IMR-90 (cell line): Measurements from ENCODE around the gene SMARCA4. TPM values are rescaled to one million over a fixed set of nuclear protein-coding genes. Genes with fewer than 3 reads are reported as not detected.
A peak's percentile ranks its signal among the peaks of the same experiment; 100 is the strongest.
"Not testable (repeated sequence)": the region's sequence is repeated elsewhere in the genome, so short reads cannot be mapped to it uniquely, and the experiment has no call there.

Source experiments
- ATAC-seq: fragments of 200-7000 bp; cut with Tn5 transposase; 2 replicates; pipeline ENCODE4 v1.9.1; 2020; ENCODE audit warnings: low read depth, mild to moderate bottlenecking, moderate library complexity
- BruUV-seq: library from RNA; stranded (reverse); fragments of 400-500 nt; replicated peaks from 2 replicates; lab custom pipeline; 2021; lab: Mats Ljungman, UMichigan
- CTCF ChIA-PET: fragments of 300-600 bp; formaldehyde crosslinking; extraction: SDS; loops from one replicate; lab custom pipeline; 2021; ENCODE audit warnings: antibody characterized with exemption; lab: Yijun Ruan, JAX
- POLR2A ChIA-PET: fragments of 300-600 bp; sonication (Branson Sonifier 250); formaldehyde crosslinking; loops from one replicate; lab custom pipeline; 2022; ENCODE audit warnings: antibody characterized with exemption; ENCODE audit not compliant: unreplicated experiment; lab: Charles Lee
- DNase-seq: peaks from one replicate; pipeline ENCODE4 v3.0.0; 2013
- H2AFZ ChIP-seq: replicated peaks from 2 replicates; pipeline ENCODE3; 2013; ENCODE audit warnings: low read length, mild to moderate bottlenecking; ENCODE audit not compliant: poor library complexity
- H2AK5ac ChIP-seq: 2 replicates; pipeline ENCODE4 v1.6.1; 2013; ENCODE audit warnings: low read depth, low read length, inconsistent platforms
- H2AK9ac ChIP-seq: replicated peaks from 2 replicates; pipeline ENCODE3; 2013; ENCODE audit warnings: mild to moderate bottlenecking, low read depth, low read length, moderate library complexity; ENCODE audit not compliant: poor library complexity
- H2BK120ac ChIP-seq: 2 replicates; pipeline ENCODE4 v1.6.1; 2013; ENCODE audit warnings: low read depth, low read length, inconsistent platforms
- H2BK15ac ChIP-seq: 3 replicates; pipeline ENCODE4 v1.6.1; 2013; ENCODE audit warnings: low read depth, low read length, inconsistent platforms
- H2BK20ac ChIP-seq: 2 replicates; pipeline ENCODE4 v1.6.1; 2013; ENCODE audit warnings: low read depth, mild to moderate bottlenecking, inconsistent platforms, low read length, moderate library complexity
- H2BK5ac ChIP-seq: 2 replicates; pipeline ENCODE4 v1.6.1; 2013; ENCODE audit warnings: mild to moderate bottlenecking, low read depth, low read length, inconsistent platforms; ENCODE audit not compliant: poor library complexity, severe bottlenecking
- H3K14ac ChIP-seq: replicated peaks from 2 replicates; pipeline ENCODE4 v1.6.1; 2013; ENCODE audit warnings: low read depth, low read length, inconsistent platforms
- H3K18ac ChIP-seq: 2 replicates; pipeline ENCODE4 v1.6.1; 2013; ENCODE audit warnings: low read depth, low read length, control low read depth
- H3K23ac ChIP-seq: 2 replicates; pipeline ENCODE4 v1.6.1; 2013; ENCODE audit warnings: low read depth, low read length, inconsistent platforms
- H3K27ac ChIP-seq: 2 replicates; pipeline ENCODE4 v1.5.1; 2013; ENCODE audit warnings: mild to moderate bottlenecking, control low read depth, low read length; ENCODE audit not compliant: insufficient read depth
- H3K27me3 ChIP-seq: 2 replicates; pipeline ENCODE4 v1.6.1; 2013; ENCODE audit warnings: low read length; ENCODE audit not compliant: control insufficient read depth, insufficient read depth
- H3K36me3 ChIP-seq: 2 replicates; pipeline ENCODE4 v1.6.1; 2013; ENCODE audit warnings: low read length, mixed read lengths; ENCODE audit not compliant: control insufficient read depth, insufficient read depth
- H3K4ac ChIP-seq: 2 replicates; pipeline ENCODE4 v1.6.1; 2013; ENCODE audit warnings: low read depth, low read length, inconsistent platforms
- H3K4me1 ChIP-seq: 2 replicates; pipeline ENCODE4 v1.6.1; 2013; ENCODE audit warnings: low read length, mixed read lengths; ENCODE audit not compliant: control insufficient read depth, insufficient read depth
- H3K4me2 ChIP-seq: 2 replicates; pipeline ENCODE4 v1.6.1; 2013; ENCODE audit warnings: low read depth, mild to moderate bottlenecking, control low read depth, low read length, moderate library complexity
- H3K4me3 ChIP-seq: 2 replicates; pipeline ENCODE4 v1.5.1; 2013; ENCODE audit warnings: low read depth, mild to moderate bottlenecking, control low read depth, low read length, moderate library complexity; ENCODE audit not compliant: insufficient read depth
- H3K56ac ChIP-seq: 2 replicates; pipeline ENCODE4 v1.6.1; 2013; ENCODE audit warnings: low read length, inconsistent platforms; ENCODE audit not compliant: insufficient read depth; ENCODE audit errors: extremely low read depth
- H3K79me1 ChIP-seq, 2 experiments: 2 replicates each; pipeline ENCODE4 v1.6.1; 2013; ENCODE audit warnings: low read length in 2 of 2, inconsistent platforms in 1 of 2, low read depth in 1 of 2
- H3K9ac ChIP-seq: 2 replicates; pipeline ENCODE4 v1.6.1; 2013; ENCODE audit warnings: low read depth, low read length, control low read depth
- H3K9me1 ChIP-seq: 2 replicates; pipeline ENCODE4 v1.6.1; 2013; ENCODE audit warnings: low read length, inconsistent platforms; ENCODE audit not compliant: insufficient read depth
- H3K9me3 ChIP-seq: 2 replicates; pipeline ENCODE4 v1.6.1; 2013; ENCODE audit warnings: low read length; ENCODE audit not compliant: control insufficient read depth, insufficient read depth
- H4K20me1 ChIP-seq: 2 replicates; pipeline ENCODE4 v1.6.1; 2013; ENCODE audit warnings: low read length, inconsistent platforms; ENCODE audit not compliant: insufficient read depth
- H4K5ac ChIP-seq: 2 replicates; pipeline ENCODE4 v1.6.1; 2013; ENCODE audit warnings: mild to moderate bottlenecking, low read depth, low read length, control low read depth
- H4K8ac ChIP-seq, 2 experiments: 2 replicates each; pipeline ENCODE4 v1.6.1; 2013; ENCODE audit warnings: low read depth in 2 of 2, low read length in 2 of 2, control low read depth in 1 of 2, inconsistent platforms in 1 of 2
- H4K91ac ChIP-seq: 2 replicates; pipeline ENCODE4 v1.6.1; 2013; ENCODE audit warnings: low read depth, low read length, inconsistent platforms; ENCODE audit not compliant: insufficient read depth
- CHD1 ChIP-seq: IDR thresholded peaks from 2 replicates; pipeline ENCODE4 v1.6.1; 2012; ENCODE audit warnings: low read depth, low read length, improper control_type of control experiment
- CTCF ChIP-seq: conservative IDR thresholded peaks from 2 replicates; pipeline ENCODE4 v1.5.1; 2012; ENCODE audit warnings: mild to moderate bottlenecking, low read depth, low read length, improper control_type of control experiment
- MXI1 ChIP-seq: IDR thresholded peaks from 2 replicates; pipeline ENCODE4 v1.6.1; 2012; ENCODE audit warnings: low read depth, mild to moderate bottlenecking, low read length, moderate library complexity, borderline replicate concordance
- RAD21 ChIP-seq: IDR thresholded peaks from 2 replicates; pipeline ENCODE4 v1.6.1; 2012; ENCODE audit warnings: low read length, improper control_type of control experiment
- RFX5 ChIP-seq: IDR thresholded peaks from 2 replicates; pipeline ENCODE4 v1.8.0; 2012; ENCODE audit warnings: low read depth, mild to moderate bottlenecking, low read length, moderate library complexity
- SMC3 ChIP-seq: fragments of 150-350 bp; IDR thresholded peaks from 2 replicates; pipeline ENCODE4 v1.6.1; 2016; ENCODE audit warnings: low read depth, mild to moderate bottlenecking, antibody characterized with exemption, low read length, moderate library complexity
- WGBS, 2 experiments: methylation state at CpG; one replicate each; pipeline versions ENCODE4 v1.1.5 to v1.1.7; 2013; ENCODE audit warnings: missing lambda C conversion rate in 2 of 2; ENCODE audit not compliant: insufficient read length in 1 of 2; ENCODE audit errors: extremely low coverage in 2 of 2; 5-methylcytosine and 5-hydroxymethylcytosine counted together
- dilution Hi-C: fragments of 300-500 bp; cut with HindIII; formaldehyde crosslinking; loops from one replicate; pipeline ENCODE4 v1.14.3; 2018; ENCODE audit warnings: low sequenced_read_pairs; ENCODE audit not compliant: unreplicated experiment
- in situ Hi-C: fragments of 300-500 bp; cut with MboI; formaldehyde crosslinking; loops from 3 replicates; pipeline ENCODE4 v1.14.3; 2019; ENCODE audit warnings: low sequenced_read_pairs, inconsistent platforms, mixed read lengths
- intact Hi-C: fragments of 100-400 bp; cut with micrococcal nuclease; formaldehyde crosslinking; loops from 2 replicates; pipeline ENCODE4 v1.10.0; 2022
- polyA plus RNA-seq, 3 experiments: library from polyadenylated mRNA; depleted of rRNA; stranded (reverse); fragments of >200 nt; gene quantifications; 2 replicates each; pipeline ENCODE4 v1.2.3, GENCODE V29; 2012; ENCODE audit warnings: low replicate concordance in 1 of 3
- total RNA-seq: library from RNA; depleted of rRNA; stranded (reverse); fragments of >200 nt; gene quantifications from 2 replicates; pipeline ENCODE4 v1.2.3, GENCODE V29; 2012

The SMARCA4 gene
- total and polyA plus RNA-seq, 2 of the 4 experiments (the other 2 are of a cell fraction), result 41.4 to 85.6 TPM

GRCh38 chr19:10936661-10937084 lies 24.2 kb upstream of the SMARCA4 start:
- ChIA-PET CTCF (interaction anchor here (0.6 to 1.5 kb wide), 13 partner anchors 10 to 1486 kb away, joined by 3 to 10 read pairs (median 4); partner anchors contain the start of gene SMARCA4), POLR2A (no interaction called here)
- Histone ChIP-seq H2AK5ac (no peak overlapping the region; the same call in 1 of the 2 replicates), H3K4me1 (no peaks in the 10 kb centered on the region), H4K91ac (peak overlapping the region; percentile 32; the same call in 1 of the 2 replicates), H3K14ac (0 out of 2 replicates have a peak overlapping the region, but pooled peaks have one; percentile 57), H2BK5ac (no peak overlapping the region), H3K79me1 (peaks cover 3 to 15% of the 10 kb centered on the region in 2 experiments; a peak in 1 of 4 replicates), H3K36me3 (no peaks in the 10 kb centered on the region), H3K23ac (no peak overlapping the region), H3K4ac (peak overlapping the region; percentile 45; the same call in 1 of the 2 replicates), H2AFZ (peak overlapping the region; percentile 92), H2BK120ac (no peak overlapping the region), H3K18ac (no peak overlapping the region), H3K27ac (no peak overlapping the region), H3K27me3 (no peaks in the 10 kb centered on the region), H2BK20ac (no peak overlapping the region), H3K9me1 (no peaks in the 10 kb centered on the region), H2AK9ac (peak overlapping the region; percentile 90), H3K9me3 (no peaks in the 10 kb centered on the region), H3K56ac (no peak overlapping the region), H4K8ac (peak overlapping the region in 1 of 2 experiments; percentile 94; a peak in 1 of 4 replicates), H3K4me3 (no peak overlapping the region; the same call in 1 of the 2 replicates), H3K4me2 (peak overlapping the region; percentile 89), H2BK15ac (no peak overlapping the region), H4K5ac (0 out of 2 replicates have a peak overlapping the region, but pooled peaks have one; percentile 66), H4K20me1 (no peaks in the 10 kb centered on the region), H3K9ac (0 out of 2 replicates have a peak overlapping the region, but pooled peaks have one; percentile 13)
- peak; percentile 96 for ATAC-seq
- TF ChIP-seq CHD1 (no peak), RFX5 (no peak), MXI1 (no peak), CTCF (peak; percentile 71), RAD21 (peak; percentile 82), SMC3 (peak; percentile 62)
- intact Hi-C loops (loop anchor here (1.0 kb wide), 1 partner anchor 195 kb away; no protein-coding TSS in a partner anchor), dilution Hi-C loops (no loop called here), in situ Hi-C loops (loop anchor here (5.0 kb wide), 1 partner anchor 266 kb away; no protein-coding TSS in a partner anchor)
- no CpG with 5 or more reads among the region's 11 CpGs for WGBS, 2 experiments
- BruUV-seq, result no TSS peak
- DNase-seq, result peak; percentile 81

GRCh38 chr19:10941649-10942048 lies 19.2 kb upstream of the SMARCA4 start:
- BruUV-seq, H2AFZ ChIP-seq, H4K20me1 ChIP-seq, H3K27ac ChIP-seq, in situ Hi-C loops, H4K91ac ChIP-seq, H2AK9ac ChIP-seq, H4K5ac ChIP-seq, dilution Hi-C loops, H2BK20ac ChIP-seq, H2BK15ac ChIP-seq, H3K23ac ChIP-seq, H3K56ac ChIP-seq, H3K18ac ChIP-seq, DNase-seq, H2BK5ac ChIP-seq, H3K4me1 ChIP-seq, H3K14ac ChIP-seq, H3K36me3 ChIP-seq, ATAC-seq, H3K27me3 ChIP-seq, H3K9me3 ChIP-seq, H3K4me2 ChIP-seq, H2BK120ac ChIP-seq, H3K4ac ChIP-seq, H3K9me1 ChIP-seq, H3K4me3 ChIP-seq, H2AK5ac ChIP-seq, H3K9ac ChIP-seq, H3K79me1 ChIP-seq, H4K8ac ChIP-seq: not testable (repeated sequence)
- 40% methylated on average over 1 of the region's 14 CpGs; no CpG with 5 or more reads in 1 of the 2 experiments for WGBS, 2 experiments
- ChIA-PET CTCF (interaction anchor here (0.5 to 1.7 kb wide), 11 partner anchors 9 to 262 kb away, joined by 3 to 6 read pairs (median 3); no protein-coding TSS in a partner anchor), POLR2A (interaction anchor here (0.6 kb wide), 2 partner anchors 66 to 69 kb away, joined by 4 read pairs; no protein-coding TSS in a partner anchor)
- intact Hi-C loops, result loop anchor here (2.0 to 5.0 kb wide), 2 partner anchors 41 to 65 kb away; no protein-coding TSS in a partner anchor
